Activated T-helper 2 cell treated with anti-CD3 and anti-CD28 coated beads, Interferon-gamma antibody, Interleukin-2, Interleukin-4, amounts not matched to agents 10 μg/mL and 5 μg/mL and 100 μg/mL, durations not matched to agents 14 hours and 24 hours and 36 hours (primary cell): ENCODE data around the gene WWC2. TPM values are rescaled to one million over a fixed set of nuclear protein-coding genes. Genes with fewer than 3 reads are reported as not detected.
"Not testable (repeated sequence)": the region's sequence is repeated elsewhere in the genome, so short reads cannot be mapped to it uniquely, and the experiment has no call there.

Experiments used
- DNase-seq: peaks from one replicate; pipeline ENCODE4 v3.0.0; 2021; ENCODE audit warnings: low spot score
- H3K27ac Mint-ChIP-seq: one replicate; pipeline ENCODE4 v1.8.0; 2021; ENCODE audit warnings: mixed read lengths
- H3K27me3 Mint-ChIP-seq: one replicate; pipeline ENCODE4 v1.8.0; 2021; ENCODE audit warnings: low read depth, mixed read lengths
- H3K36me3 Mint-ChIP-seq: one replicate; pipeline ENCODE4 v1.8.0; 2021; ENCODE audit warnings: low read depth, mixed read lengths
- H3K4me1 Mint-ChIP-seq: one replicate; pipeline ENCODE4 v1.8.0; 2021; ENCODE audit warnings: low read depth, mixed read lengths
- H3K4me3 Mint-ChIP-seq: one replicate; pipeline ENCODE4 v1.8.0; 2021; ENCODE audit warnings: low read depth, mild to moderate bottlenecking, moderate library complexity, mixed read lengths
- H3K9me3 Mint-ChIP-seq: one replicate; pipeline ENCODE4 v1.8.0; 2021; ENCODE audit warnings: mixed read lengths
- intact Hi-C: fragments of 100-400 bp; cut with micrococcal nuclease; formaldehyde crosslinking; loops from one replicate; pipeline ENCODE4 v1.15.1; 2023
- total RNA-seq: library from RNA; stranded (reverse); gene quantifications from 2 replicates; pipeline ENCODE4 v1.2.3, GENCODE V29; 2022

The WWC2 gene
- total RNA-seq, 1 donor from 2014 or later = 0.50 TPM

DNA sequence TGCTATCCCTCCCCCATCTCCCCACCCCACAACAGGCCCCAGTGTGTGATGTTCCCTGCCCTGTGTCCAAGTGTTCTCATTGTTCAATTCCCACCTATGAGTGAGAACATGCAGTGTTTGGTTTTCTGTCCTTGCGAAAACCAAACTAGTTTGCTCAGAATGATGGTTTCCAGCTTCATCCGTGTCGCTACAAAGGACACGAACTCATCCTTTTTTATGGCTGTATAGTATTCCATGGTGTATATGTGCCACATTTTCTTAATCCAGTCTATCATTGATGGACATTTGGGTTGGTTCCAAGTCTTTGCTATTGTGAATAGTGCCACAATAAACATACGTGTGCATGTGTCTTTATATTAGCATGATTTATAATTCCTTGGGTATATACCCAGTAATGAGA, 51.6 kb downstream of the WWC2 start:
- H3K27ac Mint-ChIP-seq, H3K36me3 Mint-ChIP-seq, DNase-seq, H3K4me1 Mint-ChIP-seq, intact Hi-C loops, H3K9me3 Mint-ChIP-seq, H3K4me3 Mint-ChIP-seq: not testable (repeated sequence)
- peaks cover 17% of the 10 kb centered on the region for H3K27me3 Mint-ChIP-seq

GRCh38 chr4:183152232-183152631, 53.2 kb downstream of the WWC2 start:
- intact Hi-C loops, H3K27me3 Mint-ChIP-seq, H3K4me3 Mint-ChIP-seq, H3K4me1 Mint-ChIP-seq, H3K9me3 Mint-ChIP-seq, H3K27ac Mint-ChIP-seq, H3K36me3 Mint-ChIP-seq, DNase-seq: not testable (repeated sequence)

- peaks cover 7% of the 10 kb centered on the region for H3K27me3 Mint-ChIP-seq
- DNase-seq = no peak
- no peaks in the 10 kb centered on the region for H3K36me3 Mint-ChIP-seq
- H3K4me1 Mint-ChIP-seq = no peaks in the 10 kb centered on the region
- intact Hi-C loops = no loop called here
- no peak overlapping the region for H3K27ac Mint-ChIP-seq
- H3K9me3 Mint-ChIP-seq = no peaks in the 10 kb centered on the region
- H3K4me3 Mint-ChIP-seq = no peak overlapping the region
Observed at GRCh38 chr4:183153190-183153916, 54.3 kb downstream of the WWC2 start.

- Mint-ChIP-seq H3K9me3 (no peaks in the 10 kb centered on the region), H3K36me3 (no peaks in the 10 kb centered on the region), H3K4me3 (no peak overlapping the region), H3K4me1 (no peaks in the 10 kb centered on the region), H3K27ac (no peak overlapping the region), H3K27me3 (peaks cover 3% of the 10 kb centered on the region)
- no peak for DNase-seq
- intact Hi-C loops = no loop called here
Observed at GRCh38 chr4:183154701-183155391, 55.8 kb downstream of the WWC2 start.

DNA sequence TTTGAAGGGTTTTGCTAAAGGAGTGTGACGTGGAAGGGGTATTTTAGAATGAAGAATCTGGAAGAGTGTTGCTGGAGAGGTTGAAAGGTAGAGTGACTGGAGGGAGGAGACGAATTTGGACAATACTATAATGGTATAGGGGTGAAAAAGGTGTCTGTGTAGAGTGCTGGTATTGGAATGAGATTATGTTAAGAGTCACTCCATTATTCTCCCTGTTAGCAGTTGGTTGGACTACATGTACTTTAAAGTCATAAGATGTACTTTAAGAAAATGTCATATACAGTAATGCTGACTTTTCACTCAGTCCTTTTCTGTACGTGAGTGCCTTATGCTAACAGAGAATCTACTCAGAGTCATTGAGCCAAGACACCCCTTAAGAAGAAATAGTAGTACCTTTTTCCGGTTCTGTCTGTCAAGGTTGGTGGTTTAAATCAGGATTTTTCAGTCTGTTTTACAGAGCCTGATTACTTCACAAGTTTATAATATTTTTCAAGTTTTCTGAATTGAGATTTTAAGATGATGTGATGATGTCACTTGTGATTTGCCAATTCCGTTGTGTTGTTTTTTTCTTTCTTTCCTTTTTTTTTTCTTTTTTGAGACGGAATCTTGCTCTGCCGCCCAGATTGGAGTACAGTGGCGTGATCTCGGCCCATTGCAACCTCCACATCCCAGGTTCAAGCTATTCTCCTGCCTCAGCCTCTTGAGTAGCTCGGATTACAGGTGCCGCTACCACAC, 56.6 kb downstream of the WWC2 start:
- intact Hi-C loops = no loop called here
- Mint-ChIP-seq H3K27ac (no peak overlapping the region), H3K4me3 (no peak overlapping the region), H3K9me3 (no peaks in the 10 kb centered on the region), H3K27me3 (peaks cover 3% of the 10 kb centered on the region), H3K4me1 (no peaks in the 10 kb centered on the region), H3K36me3 (no peaks in the 10 kb centered on the region)
- DNase-seq = no peak

GRCh38 chr4:183157215-183157614, 58.2 kb downstream of the WWC2 start:
- Mint-ChIP-seq H3K36me3 (no peaks in the 10 kb centered on the region), H3K4me3 (no peak overlapping the region), H3K27ac (no peak overlapping the region), H3K4me1 (no peaks in the 10 kb centered on the region), H3K9me3 (no peaks in the 10 kb centered on the region), H3K27me3 (peaks cover 5% of the 10 kb centered on the region)
- intact Hi-C loops = no loop called here
- DNase-seq = no peak

GRCh38 chr4:183158062-183158461, 59.0 kb downstream of the WWC2 start:
- no peak overlapping the region for H3K4me3 Mint-ChIP-seq
- H3K4me1 Mint-ChIP-seq = no peaks in the 10 kb centered on the region
- H3K36me3 Mint-ChIP-seq = no peaks in the 10 kb centered on the region
- peaks cover 12% of the 10 kb centered on the region for H3K27me3 Mint-ChIP-seq
- no peak overlapping the region for H3K27ac Mint-ChIP-seq
- H3K9me3 Mint-ChIP-seq = no peaks in the 10 kb centered on the region
- no peak for DNase-seq
- intact Hi-C loops = no loop called here

- DNase-seq = no peak
- Mint-ChIP-seq H3K4me1 (no peaks in the 10 kb centered on the region), H3K27me3 (peaks cover 18% of the 10 kb centered on the region), H3K4me3 (no peak overlapping the region), H3K27ac (no peak overlapping the region), H3K9me3 (no peaks in the 10 kb centered on the region), H3K36me3 (no peaks in the 10 kb centered on the region)
- intact Hi-C loops = no loop called here
Observed at GRCh38 chr4:183161630-183162029, 62.6 kb downstream of the WWC2 start.

- no peaks in the 10 kb centered on the region for H3K4me1 Mint-ChIP-seq
- intact Hi-C loops = no loop called here
- no peak overlapping the region for H3K4me3 Mint-ChIP-seq
- no peaks in the 10 kb centered on the region for H3K9me3 Mint-ChIP-seq
- H3K27me3 Mint-ChIP-seq = peaks cover 22% of the 10 kb centered on the region
- no peak overlapping the region for H3K27ac Mint-ChIP-seq
- no peak for DNase-seq
- no peaks in the 10 kb centered on the region for H3K36me3 Mint-ChIP-seq
Observed at GRCh38 chr4:183163135-183163534, 64.1 kb downstream of the WWC2 start.

GRCh38 chr4:183164963-183165362, 65.9 kb downstream of the WWC2 start:
- DNase-seq = no peak
- H3K27ac Mint-ChIP-seq = no peak overlapping the region
- intact Hi-C loops = no loop called here
- no peak overlapping the region for H3K4me3 Mint-ChIP-seq
- H3K27me3 Mint-ChIP-seq = peaks cover 22% of the 10 kb centered on the region
- H3K36me3 Mint-ChIP-seq = no peaks in the 10 kb centered on the region
- H3K9me3 Mint-ChIP-seq = no peaks in the 10 kb centered on the region
- no peaks in the 10 kb centered on the region for H3K4me1 Mint-ChIP-seq

GRCh38 chr4:183165376-183165775, 66.3 kb downstream of the WWC2 start:
- Mint-ChIP-seq H3K27ac (no peak overlapping the region), H3K9me3 (no peaks in the 10 kb centered on the region), H3K4me1 (no peaks in the 10 kb centered on the region), H3K4me3 (no peak overlapping the region), H3K27me3 (peaks cover 24% of the 10 kb centered on the region), H3K36me3 (no peaks in the 10 kb centered on the region)
- intact Hi-C loops = no loop called here
- no peak for DNase-seq

GRCh38 chr4:183170894-183171293, 71.8 kb downstream of the WWC2 start:
- Mint-ChIP-seq H3K4me3 (no peak overlapping the region), H3K27ac (no peak overlapping the region), H3K9me3 (no peaks in the 10 kb centered on the region), H3K27me3 (peaks cover 38% of the 10 kb centered on the region), H3K36me3 (no peaks in the 10 kb centered on the region), H3K4me1 (no peaks in the 10 kb centered on the region)
- no peak for DNase-seq
- intact Hi-C loops = no loop called here
